ENCODE measurements around the gene NAALADL2. TPM values are rescaled to one million over a fixed set of nuclear protein-coding genes. Genes with fewer than 3 reads are reported as not detected.

The NAALADL2 gene
- total RNA-seq, 1 experiment from 2014 or later, result 1.6 TPM

- Histone ChIP-seq H3K23ac (ENCODE audit: insufficient read length, low read depth, low read length) (no peak overlapping the region), H3K56ac (ENCODE audit: insufficient read length, low read depth, low read length) (no peak overlapping the region), H3K9me3 (ENCODE audit: control insufficient read depth, low read depth, low read length) (no peaks in the 10 kb centered on the region), H2BK120ac (ENCODE audit: low read depth, low read length, poor library complexity, severe bottlenecking) (no peak overlapping the region), H2BK5ac (ENCODE audit: insufficient read length, low read length) (no peak overlapping the region), H3K4ac (ENCODE audit: low read depth, low read length) (no peak overlapping the region), H3K9ac (ENCODE audit: extremely low read depth, insufficient read length, low read length) (no peak overlapping the region), H4K5ac (ENCODE audit: insufficient read length, low read depth, low read length) (no peak overlapping the region), H3K27ac (ENCODE audit: insufficient read length, low read depth, low read length) (no peak overlapping the region), H2BK20ac (ENCODE audit: low read depth, low read length, poor library complexity, severe bottlenecking) (no peak overlapping the region), H3K14ac (ENCODE audit: insufficient read depth, low read length) (no peak overlapping the region), H4K20me1 (ENCODE audit: control insufficient read depth, insufficient read depth, insufficient read length) (no peaks in the 10 kb centered on the region), H2AK5ac (ENCODE audit: insufficient read length, low read length) (no peak overlapping the region), H4K91ac (ENCODE audit: insufficient read length, low read depth, low read length) (no peak overlapping the region), H3K18ac (ENCODE audit: insufficient read length, low read depth, low read length) (no peak overlapping the region), H2AFZ (ENCODE audit: low read length) (no peak overlapping the region), H3K27me3 (ENCODE audit: insufficient read depth, low read length) (no peaks in the 10 kb centered on the region), H4K8ac (replicated peaks; ENCODE audit: insufficient read length, low read depth, low read length) (no peak overlapping the region), H2BK15ac (ENCODE audit: low read depth, low read length) (no peak overlapping the region), H3K79me2 (ENCODE audit: insufficient read depth, low read length) (no peaks in the 10 kb centered on the region), H3K79me1 (ENCODE audit: insufficient read depth, low read depth, low read length, poor library complexity, severe bottlenecking) (no peaks in the 10 kb centered on the region), H3K4me1 (ENCODE audit: insufficient read depth, low read length) (no peaks in the 10 kb centered on the region), H3K23me2 (ENCODE audit: insufficient read length, low read depth, low read length, poor library complexity, severe bottlenecking) (no peaks in the 10 kb centered on the region), H2BK12ac (ENCODE audit: insufficient read length, low read depth, low read length) (no peak overlapping the region), H3T11ph (ENCODE audit: low read length) (no peak overlapping the region), H3K4me2 (ENCODE audit: insufficient read depth, insufficient read length, low read length) (no peak overlapping the region)
- peaks cover 4 to 10% of the 10 kb centered on the region in 2 experiments; a peak in 4 of 5 replicates for H3K9me3 Mint-ChIP-seq
- no peak for TF ChIP-seq CTCF (conservative IDR thresholded peaks at IDR 0.05)
- no peak for DNase-seq
- H3K27me3 Mint-ChIP-seq (ENCODE audit: low read depth), result no peaks in the 10 kb centered on the region
- no peaks in the 10 kb centered on the region for H3K4me1 Mint-ChIP-seq
- peaks cover 0 to 9% (median 2%) of the 10 kb centered on the region in 3 experiments; a peak in 4 of 7 replicates for H3K36me3 Mint-ChIP-seq (ENCODE audit: insufficient read depth in 1 of 3, low read depth in 3 of 3)
- H3K4me3 Mint-ChIP-seq, result no peak overlapping the region
- no peak overlapping the region for H3K27ac Mint-ChIP-seq
Observed at GRCh38 chr3:175554801-175555200, 695.7 kb downstream of the NAALADL2 start.

Measured in H9 (cell line).